OCI-LY3 (cell line): ENCODE results near the gene FSTL5.

Experiments used
- CTCF ChIP-seq: fragments of 200-600, 300-600 bp; sonication (generic); IDR thresholded peaks from 2 replicates; pipeline ENCODE4 v1.5.1; 2014; ENCODE audit warnings: antibody characterized with exemption, low read length, low read depth
- EZH2phosphoT487 ChIP-seq: fragments of 200-600 bp; shearing (Covaris generic); IDR thresholded peaks from 2 replicates; pipeline ENCODE4 v1.6.1; 2018; ENCODE audit warnings: antibody characterized with exemption, mixed run types, low read depth

DNA sequence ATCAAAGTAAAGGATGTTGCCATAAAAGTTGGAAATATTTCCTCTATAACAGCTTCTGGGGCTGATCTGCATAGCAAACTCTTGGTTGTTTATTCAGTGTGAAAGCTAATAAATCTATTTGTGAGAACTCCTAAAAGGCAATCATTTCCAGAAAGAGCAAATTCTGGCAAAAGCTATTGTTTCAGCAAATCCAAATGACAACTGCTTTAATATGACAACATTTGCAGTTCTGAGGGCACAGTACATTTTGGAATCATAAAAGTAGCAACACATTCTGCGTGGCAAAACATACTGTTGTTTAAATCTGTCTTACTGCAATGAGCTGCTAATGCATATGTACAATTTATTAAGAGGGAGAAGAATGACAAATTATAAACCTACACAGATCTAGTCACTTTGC, 818.1 kb downstream of the FSTL5 start:
- TF ChIP-seq EZH2phosphoT487: no peak
- TF ChIP-seq CTCF: no peak
